Colonic mucosa (tissue), 4 donors: ENCODE data around the gene KCP. TPM values are rescaled to one million over a fixed set of nuclear protein-coding genes. Genes with fewer than 3 reads are reported as not detected.

Experiments
- DNase-seq: peaks from one replicate; pipeline ENCODE4 v3.0.0-alpha.2; 2020
- H3K27ac ChIP-seq: fragments of 200-600 bp; one replicate; pipeline ENCODE4 v1.8.0; 2021
- H3K27me3 ChIP-seq: fragments of 200-600 bp; one replicate; pipeline ENCODE4 v1.8.0; 2021
- H3K36me3 ChIP-seq: fragments of 200-600 bp; one replicate; pipeline ENCODE4 v1.8.0; 2021
- H3K4me1 ChIP-seq: fragments of 200-600 bp; one replicate; pipeline ENCODE4 v1.8.0; 2021; ENCODE audit warnings: mild to moderate bottlenecking
- H3K4me3 ChIP-seq: fragments of 200-600 bp; one replicate; pipeline ENCODE4 v1.8.0; 2021
- H3K9ac ChIP-seq, 2 donors: one replicate each; pipeline ENCODE4 v1.7.0; 2013; ENCODE audit warnings: control low read depth in 2 of 2, low read depth in 2 of 2, low read length in 2 of 2
- H3K9me3 ChIP-seq: fragments of 200-600 bp; one replicate; pipeline ENCODE4 v1.8.0; 2021
- intact Hi-C: fragments of 100-400 bp; cut with DNase I; formaldehyde crosslinking; loops from one replicate; pipeline ENCODE4 v1.14.1; 2022
- total RNA-seq, 2 donors: library from RNA; stranded (reverse); fragmentation: NEBNext Ultra II Directional in 1 of 2; extraction: Animal tissue kit (Norgen Biotek cat#: 25700) in 1 of 2; gene quantifications; one replicate each; pipeline ENCODE4 v1.2.1, GENCODE V29; 2021
- TF ChIP-seq, protein P1 (sequence below): fragments of 200-600 bp; IDR thresholded peaks from one replicate; pipeline ENCODE4 v1.8.0; 2022; ENCODE audit warnings: antibody characterized with exemption, mild to moderate bottlenecking
- donor health status: healthy.
- donor health status: DM: no; HTN: no; CAD: no.
- donor health status: DM: no; HTN: no; CAD: no.

KCP gene
- total RNA-seq, 2 donors from 2014 or later, result 0.64 to 1.1 TPM

DNA sequence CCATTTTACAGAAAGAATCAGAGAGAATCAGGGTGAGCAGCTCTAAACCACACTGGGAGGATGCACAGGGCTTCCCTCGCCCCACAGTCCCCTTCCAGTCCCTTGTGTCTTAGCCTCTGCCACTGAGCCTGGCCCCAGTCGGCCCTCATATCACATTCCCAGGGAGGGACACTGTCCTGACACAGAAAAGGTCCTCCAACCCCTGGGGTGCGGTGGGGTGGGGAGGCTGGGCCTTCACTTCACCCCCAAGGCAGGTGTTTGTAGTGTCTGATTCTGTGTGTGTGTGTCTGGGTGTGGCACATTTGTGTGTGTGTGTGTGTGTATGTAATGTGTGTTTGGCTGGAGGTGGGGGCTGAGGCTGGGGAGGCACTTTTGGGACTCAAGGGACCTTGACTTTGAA is 1.8 kb upstream of the KCP start:
- Histone ChIP-seq H3K36me3 (no peaks in the 10 kb centered on the region), H3K27ac (peak overlapping the region; percentile 61), H3K9me3 (no peaks in the 10 kb centered on the region), H3K9ac (no peak overlapping the region), H3K4me3 (no peak overlapping the region), H3K4me1 (peaks cover 11% of the 10 kb centered on the region), H3K27me3 (peaks cover 27% of the 10 kb centered on the region)
- TF ChIP-seq, protein P1, sequence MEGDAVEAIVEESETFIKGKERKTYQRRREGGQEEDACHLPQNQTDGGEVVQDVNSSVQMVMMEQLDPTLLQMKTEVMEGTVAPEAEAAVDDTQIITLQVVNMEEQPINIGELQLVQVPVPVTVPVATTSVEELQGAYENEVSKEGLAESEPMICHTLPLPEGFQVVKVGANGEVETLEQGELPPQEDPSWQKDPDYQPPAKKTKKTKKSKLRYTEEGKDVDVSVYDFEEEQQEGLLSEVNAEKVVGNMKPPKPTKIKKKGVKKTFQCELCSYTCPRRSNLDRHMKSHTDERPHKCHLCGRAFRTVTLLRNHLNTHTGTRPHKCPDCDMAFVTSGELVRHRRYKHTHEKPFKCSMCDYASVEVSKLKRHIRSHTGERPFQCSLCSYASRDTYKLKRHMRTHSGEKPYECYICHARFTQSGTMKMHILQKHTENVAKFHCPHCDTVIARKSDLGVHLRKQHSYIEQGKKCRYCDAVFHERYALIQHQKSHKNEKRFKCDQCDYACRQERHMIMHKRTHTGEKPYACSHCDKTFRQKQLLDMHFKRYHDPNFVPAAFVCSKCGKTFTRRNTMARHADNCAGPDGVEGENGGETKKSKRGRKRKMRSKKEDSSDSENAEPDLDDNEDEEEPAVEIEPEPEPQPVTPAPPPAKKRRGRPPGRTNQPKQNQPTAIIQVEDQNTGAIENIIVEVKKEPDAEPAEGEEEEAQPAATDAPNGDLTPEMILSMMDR, result no peak
- intact Hi-C loops, result no loop called here
- no peak for DNase-seq

GRCh38 chr7:128911423-128912031 is 1.0 kb upstream of the KCP start:
- peak overlapping the region in 1 of 2 donors; percentile 19 for H3K9ac ChIP-seq
- peak; percentile 73 for DNase-seq
- H3K4me1 ChIP-seq, result peaks cover 11% of the 10 kb centered on the region
- H3K36me3 ChIP-seq, result no peaks in the 10 kb centered on the region
- no peaks in the 10 kb centered on the region for H3K9me3 ChIP-seq
- TF ChIP-seq, protein P1, result no peak
- intact Hi-C loops, result no loop called here
- peaks cover 27% of the 10 kb centered on the region for H3K27me3 ChIP-seq
- H3K4me3 ChIP-seq, result no peak overlapping the region
- H3K27ac ChIP-seq, result peak overlapping the region; percentile 61

GRCh38 chr7:128909625-128910568 is 612 bp downstream of the KCP start:
- Histone ChIP-seq H3K27ac (no peak overlapping the region), H3K27me3 (peaks cover 15% of the 10 kb centered on the region), H3K9ac (peak overlapping the region; percentile 12 to 15), H3K9me3 (no peaks in the 10 kb centered on the region), H3K36me3 (no peaks in the 10 kb centered on the region), H3K4me1 (peaks cover 11% of the 10 kb centered on the region), H3K4me3 (peak overlapping the region; percentile 22)
- TF ChIP-seq, protein P1, result no peak
- no peak for DNase-seq
- intact Hi-C loops, result loop anchor here (5.0 kb wide), 1 partner anchor 182 kb away; no protein-coding TSS in a partner anchor

GRCh38 chr7:128908750-128909624 is 1.5 kb downstream of the KCP start:
- DNase-seq, result no peak
- H3K9me3 ChIP-seq, result no peaks in the 10 kb centered on the region
- peaks cover 11% of the 10 kb centered on the region for H3K4me1 ChIP-seq
- H3K36me3 ChIP-seq, result no peaks in the 10 kb centered on the region
- no peak overlapping the region for H3K27ac ChIP-seq
- no peak overlapping the region for H3K9ac ChIP-seq
- intact Hi-C loops, result loop anchor here (5.0 kb wide), 1 partner anchor 183 kb away; no protein-coding TSS in a partner anchor
- TF ChIP-seq, protein P1, result no peak
- H3K4me3 ChIP-seq, result no peak overlapping the region
- peaks cover 13% of the 10 kb centered on the region for H3K27me3 ChIP-seq
